Cardiac muscle cell (in vitro differentiated cells and primary cell): Measurements from ENCODE around the gene PHACTR2. TPM values are rescaled to one million over a fixed set of nuclear protein-coding genes. Genes with fewer than 3 reads are reported as not detected.
A peak's percentile ranks its signal among the peaks of the same experiment; 100 is the strongest.
"Not testable (repeated sequence)": the region's sequence is repeated elsewhere in the genome, so short reads cannot be mapped to it uniquely, and the experiment has no call there.

Experiments used
- DNase-seq, 2 donors: peaks; one replicate each; pipeline versions ENCODE4 v3.0.0 to v3.0.0-alpha.2; 2010 to 2017; ENCODE audit warnings: low read depth in 1 of 2, low spot score in 1 of 2
- H3K27ac ChIP-seq: fragments of 200-600 bp; sonication (generic); 2 replicates; pipeline ENCODE4 v1.5.1; 2016
- H3K27me3 ChIP-seq: fragments of 200-600 bp; sonication (generic); 2 replicates; pipeline ENCODE4 v1.6.0; 2016; ENCODE audit warnings: control low read depth
- H3K36me3 ChIP-seq: fragments of 200-600 bp; sonication (generic); 2 replicates; pipeline ENCODE4 v1.5.1; 2016; ENCODE audit warnings: control low read depth
- H3K4me1 ChIP-seq: fragments of 200-600 bp; sonication (generic); 2 replicates; pipeline ENCODE4 v1.8.1; 2017; ENCODE audit warnings: low read depth, mild to moderate bottlenecking, mixed run types
- H3K4me3 ChIP-seq: fragments of 200-600 bp; sonication (generic); 2 replicates; pipeline ENCODE4 v1.5.1; 2016; ENCODE audit warnings: mild to moderate bottlenecking
- H3K9me3 ChIP-seq: fragments of 200-600 bp; sonication (generic); 2 replicates; pipeline ENCODE4 v1.5.1; 2017; ENCODE audit warnings: low read depth, mild to moderate bottlenecking, control low read depth
- CTCF ChIP-seq: IDR thresholded peaks from 2 replicates; pipeline ENCODE4 v1.5.1; 2012; ENCODE audit warnings: low read depth, mild to moderate bottlenecking, low read length
- polyA plus RNA-seq: library from polyadenylated mRNA; unstranded; fragments of >200 nt; fragmentation: Nextera tagmentation; extraction: Ambion mirVana; gene quantifications from 2 replicates; pipeline ENCODE4 v1.2.1, GENCODE V29; 2016
- total RNA-seq: library from RNA; depleted of rRNA; stranded (reverse); fragments of >200 nt; gene quantifications from 2 replicates; pipeline ENCODE4 v1.2.3, GENCODE V29; 2016

PHACTR2 gene
- total and polyA plus RNA-seq, 2 experiments from 2014 or later = 47.3 to 52.3 TPM

GRCh38 chr6:143637691-143638090 lies 40.1 kb upstream of the PHACTR2 start:
- Histone ChIP-seq H3K36me3 (no peaks in the 10 kb centered on the region), H3K4me1 (no peaks in the 10 kb centered on the region), H3K27ac (no peak overlapping the region), H3K9me3 (no peaks in the 10 kb centered on the region), H3K4me3 (no peak overlapping the region), H3K27me3 (no peaks in the 10 kb centered on the region)
- DNase-seq = no peak
- no peak for TF ChIP-seq CTCF

- DNase-seq = no peak
- Histone ChIP-seq H3K27ac (no peak overlapping the region), H3K27me3 (no peaks in the 10 kb centered on the region), H3K4me3 (no peak overlapping the region), H3K9me3 (no peaks in the 10 kb centered on the region), H3K36me3 (no peaks in the 10 kb centered on the region), H3K4me1 (peaks cover 14% of the 10 kb centered on the region)
- TF ChIP-seq CTCF = no peak
Observed at GRCh38 chr6:143642403-143642802, 35.4 kb upstream of the PHACTR2 start.

- no peak overlapping the region for H3K4me3 ChIP-seq
- H3K9me3 ChIP-seq = no peaks in the 10 kb centered on the region
- peaks cover 24% of the 10 kb centered on the region for H3K4me1 ChIP-seq
- peak overlapping the region; percentile 70 for H3K27ac ChIP-seq
- no peaks in the 10 kb centered on the region for H3K27me3 ChIP-seq
- no peak for DNase-seq
- TF ChIP-seq CTCF = no peak
- no peaks in the 10 kb centered on the region for H3K36me3 ChIP-seq
Observed at GRCh38 chr6:143647191-143647590, 30.6 kb upstream of the PHACTR2 start.

- H3K4me1 ChIP-seq = peaks cover 24% of the 10 kb centered on the region
- no peak overlapping the region for H3K4me3 ChIP-seq
- no peaks in the 10 kb centered on the region for H3K27me3 ChIP-seq
- H3K27ac ChIP-seq = peak overlapping the region; percentile 70
- H3K36me3 ChIP-seq = no peaks in the 10 kb centered on the region
- no peaks in the 10 kb centered on the region for H3K9me3 ChIP-seq
- no peak for TF ChIP-seq CTCF
- no peak for DNase-seq
Observed at GRCh38 chr6:143647732-143648131, 30.0 kb upstream of the PHACTR2 start.

- not testable (repeated sequence) for H3K27me3 ChIP-seq, H3K36me3 ChIP-seq, H3K9me3 ChIP-seq, H3K27ac ChIP-seq, H3K4me3 ChIP-seq, DNase-seq
- H3K4me1 ChIP-seq = peaks cover 31% of the 10 kb centered on the region
Observed at GRCh38 chr6:143649319-143649718, 28.4 kb upstream of the PHACTR2 start.

- peaks cover 26% of the 10 kb centered on the region for H3K4me1 ChIP-seq
- not testable (repeated sequence) for H3K27ac ChIP-seq, H3K36me3 ChIP-seq, H3K4me3 ChIP-seq, DNase-seq, H3K27me3 ChIP-seq, H3K9me3 ChIP-seq
Observed at GRCh38 chr6:143651328-143651727, 26.4 kb upstream of the PHACTR2 start.

- DNase-seq = no peak
- Histone ChIP-seq H3K9me3 (no peaks in the 10 kb centered on the region), H3K36me3 (no peaks in the 10 kb centered on the region), H3K27me3 (no peaks in the 10 kb centered on the region), H3K27ac (no peak overlapping the region), H3K4me1 (peaks cover 12% of the 10 kb centered on the region), H3K4me3 (no peak overlapping the region)
- TF ChIP-seq CTCF = no peak
Observed at GRCh38 chr6:143652841-143653331, 24.9 kb upstream of the PHACTR2 start.
